GM19467 (cell line): ENCODE results near the gene IQGAP2.
"Not testable (repeated sequence)": the region's sequence is repeated elsewhere in the genome, so short reads cannot be mapped to it uniquely, and the experiment has no call there.

Source experiments
- ATAC-seq: cut with Tn5 transposase; IDR thresholded peaks from one replicate; pipeline ENCODE4 v1.9.1; 2021; ENCODE audit warnings: mild to moderate bottlenecking, moderate library complexity; ENCODE audit not compliant: unreplicated experiment

IQGAP2 gene

GRCh38 chr5:76592692-76593091 lies 189.6 kb downstream of the IQGAP2 start:
- ATAC-seq: no peak

GRCh38 chr5:76594107-76594506 lies 191.0 kb downstream of the IQGAP2 start:
- no peak for ATAC-seq

- no peak for ATAC-seq
Measured at GRCh38 chr5:76595755-76596481, 192.8 kb downstream of the IQGAP2 start.

- no peak for ATAC-seq
Measured at GRCh38 chr5:76598531-76598930, 195.4 kb downstream of the IQGAP2 start.

GRCh38 chr5:76600716-76601115 lies 197.6 kb downstream of the IQGAP2 start:
- ATAC-seq: no peak

GRCh38 chr5:76601470-76601869 lies 198.4 kb downstream of the IQGAP2 start:
- ATAC-seq: no peak

GRCh38 chr5:76602094-76602726 lies 199.1 kb downstream of the IQGAP2 start:
- no peak for ATAC-seq

GRCh38 chr5:76603991-76604390 lies 200.9 kb downstream of the IQGAP2 start:
- ATAC-seq: not testable (repeated sequence)

GRCh38 chr5:76604838-76605237 lies 201.8 kb downstream of the IQGAP2 start:
- no peak for ATAC-seq

GRCh38 chr5:76606701-76607100 lies 203.6 kb downstream of the IQGAP2 start:
- ATAC-seq: no peak

GRCh38 chr5:76607353-76607871 lies 204.3 kb downstream of the IQGAP2 start:
- no peak for ATAC-seq

- no peak for ATAC-seq
Measured at GRCh38 chr5:76608833-76609232, 205.7 kb downstream of the IQGAP2 start.

- no peak for ATAC-seq
Measured at GRCh38 chr5:76610196-76610595, 207.1 kb downstream of the IQGAP2 start.

GRCh38 chr5:76612942-76613341 lies 209.9 kb downstream of the IQGAP2 start:
- no peak for ATAC-seq

GRCh38 chr5:76615759-76616158 lies 212.7 kb downstream of the IQGAP2 start:
- no peak for ATAC-seq

- ATAC-seq: no peak
Measured at GRCh38 chr5:76616206-76616605, 213.1 kb downstream of the IQGAP2 start.

GRCh38 chr5:76617229-76617628 lies 214.1 kb downstream of the IQGAP2 start:
- ATAC-seq: no peak

GRCh38 chr5:76617675-76618074 lies 214.6 kb downstream of the IQGAP2 start:
- ATAC-seq: no peak

- ATAC-seq: no peak
Measured at GRCh38 chr5:76620166-76620565, 217.1 kb downstream of the IQGAP2 start.

GRCh38 chr5:76622076-76622475 lies 219.0 kb downstream of the IQGAP2 start:
- no peak for ATAC-seq

- ATAC-seq: no peak
Measured at GRCh38 chr5:76622973-76623596, 220.0 kb downstream of the IQGAP2 start, which contains the start of gene F2RL2. Gene F2RL2 (minus strand): TSS chr5:76623403. CDS start chr5:76623230, 173 bp downstream.
